ENCODE measurements around the gene BPIFB2.

GRCh38 chr20:33026072-33026778 is 18.7 kb downstream of the BPIFB2 start:
- TF ChIP-seq CTCF (IDR thresholded peaks at IDR 0.05) (no peak), REST (IDR thresholded peaks at IDR 0.05; ENCODE audit: insufficient read depth in 1 of 2, low read depth in 2 of 2, low read length in 1 of 2) (no peak)

All from Panc1 (cell line).